ENCODE measurements around the gene DDX39A. TPM values are rescaled to one million over a fixed set of nuclear protein-coding genes. Genes with fewer than 3 reads are reported as not detected.
"Not testable (repeated sequence)": the region's sequence is repeated elsewhere in the genome, so short reads cannot be mapped to it uniquely, and the experiment has no call there.

DDX39A gene
- 26.2 TPM for total RNA-seq

- DNase-seq: peak; percentile 97
Measured at GRCh38 chr19:14419106-14419813, at the start of gene DDX39A. Gene DDX39A, minus strand, starts transcription at chr19:14419341. Its CDS starts 6,121 bp downstream, at chr19:14413220.

- no peak for DNase-seq
Measured at GRCh38 chr19:14467816-14468215, 48.7 kb upstream of the DDX39A start.

GRCh38 chr19:14467391-14467790 lies 48.2 kb upstream of the DDX39A start:
- no peak for DNase-seq

DNA sequence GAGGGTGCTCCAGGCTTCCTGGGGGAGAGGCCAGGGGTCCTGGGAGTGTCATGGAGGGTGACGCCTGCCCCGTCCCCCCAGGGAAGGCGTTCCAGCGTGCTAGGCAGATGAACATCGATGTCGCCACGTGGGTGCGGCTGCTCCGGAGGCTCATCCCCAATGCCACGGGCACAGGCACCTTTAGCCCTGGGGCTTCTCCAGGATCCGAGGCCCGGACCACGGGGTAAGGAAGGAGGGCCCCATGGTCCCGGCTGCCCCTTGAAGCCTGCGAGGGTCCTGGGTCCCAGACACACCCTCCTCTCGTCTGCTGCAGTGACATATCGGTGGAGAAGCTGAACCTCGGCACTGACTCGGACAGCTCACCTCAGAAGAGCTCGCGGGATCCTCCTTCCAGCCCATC lies 44.6 kb upstream of the DDX39A start:
- DNase-seq: no peak

DNA sequence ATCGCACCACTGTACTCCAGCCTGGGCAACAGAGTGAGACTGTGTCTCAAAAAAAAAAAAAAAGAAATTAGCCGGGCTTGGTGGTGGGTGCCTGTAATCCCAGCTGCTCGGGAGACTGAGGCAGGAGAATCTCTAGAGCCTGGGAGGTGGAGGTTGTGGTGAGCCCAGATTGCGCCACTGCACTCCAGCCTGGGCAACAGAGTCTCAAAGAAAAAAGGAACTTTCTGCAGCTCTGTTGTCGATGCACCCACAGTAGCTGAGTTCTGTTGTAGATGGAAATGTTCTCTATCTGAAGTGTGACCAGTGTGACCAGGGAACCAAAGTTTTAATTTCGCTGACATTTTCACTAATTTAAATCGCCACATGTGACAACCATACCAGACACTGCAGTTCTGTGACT lies 43.3 kb upstream of the DDX39A start:
- DNase-seq: not testable (repeated sequence)

DNA sequence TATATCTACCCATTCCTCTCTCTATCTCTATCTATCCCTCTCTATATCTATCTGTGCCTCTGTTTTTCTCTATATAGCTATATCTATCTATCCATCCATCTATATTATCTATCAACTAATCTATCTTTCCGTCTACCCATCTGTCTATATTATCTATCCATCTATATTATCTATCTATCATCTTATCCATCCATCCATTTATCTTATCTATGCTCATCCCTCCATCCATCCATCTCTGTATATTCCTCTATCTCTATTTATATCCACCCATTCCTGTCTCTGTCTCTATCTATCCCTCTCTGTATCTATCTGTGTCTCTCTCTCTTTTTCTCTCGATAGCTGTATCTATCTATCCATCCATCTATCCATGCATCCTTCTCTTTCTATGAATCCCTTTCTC lies 41.8 kb upstream of the DDX39A start:
- no peak for DNase-seq

DNA sequence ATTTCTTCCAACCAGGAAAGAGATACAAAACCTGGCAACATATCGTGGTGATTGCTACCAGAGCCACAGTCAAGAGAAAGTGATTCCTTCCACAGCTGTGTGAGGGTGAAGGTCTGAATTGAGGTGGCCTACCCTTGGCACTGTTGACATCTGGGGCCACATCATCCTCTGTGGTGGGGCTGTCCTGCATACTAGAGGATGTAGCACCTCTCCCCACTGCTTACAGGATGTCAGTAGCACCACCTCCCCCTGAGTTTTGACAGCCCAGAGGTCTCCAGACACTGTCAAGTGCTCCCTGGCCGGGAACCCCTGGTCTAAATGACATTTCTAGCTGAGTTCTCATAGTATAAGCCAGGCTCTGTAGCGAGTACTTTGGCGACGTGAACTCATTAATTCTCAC lies 40.6 kb upstream of the DDX39A start:
- no peak for DNase-seq

DNA sequence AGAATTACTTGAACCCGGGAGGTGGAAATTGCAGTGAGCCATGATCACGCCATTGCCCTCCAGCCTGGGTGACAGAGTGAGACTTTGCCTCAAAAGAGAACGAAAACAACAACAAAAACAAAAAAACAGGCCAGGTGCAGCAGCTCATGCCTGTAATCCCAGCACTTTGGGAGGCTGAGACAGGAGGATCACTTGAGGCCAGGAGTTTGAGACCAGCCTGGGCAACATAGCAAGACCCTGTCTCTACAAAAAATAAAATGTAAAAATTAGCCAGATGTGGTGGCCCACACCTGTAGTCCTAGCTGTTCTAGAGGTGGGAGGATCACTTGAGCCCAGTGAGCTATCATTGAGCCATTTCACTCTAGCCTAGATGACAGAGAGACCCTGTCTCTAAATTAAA lies 33.2 kb upstream of the DDX39A start:
- not testable (repeated sequence) for DNase-seq

DNA sequence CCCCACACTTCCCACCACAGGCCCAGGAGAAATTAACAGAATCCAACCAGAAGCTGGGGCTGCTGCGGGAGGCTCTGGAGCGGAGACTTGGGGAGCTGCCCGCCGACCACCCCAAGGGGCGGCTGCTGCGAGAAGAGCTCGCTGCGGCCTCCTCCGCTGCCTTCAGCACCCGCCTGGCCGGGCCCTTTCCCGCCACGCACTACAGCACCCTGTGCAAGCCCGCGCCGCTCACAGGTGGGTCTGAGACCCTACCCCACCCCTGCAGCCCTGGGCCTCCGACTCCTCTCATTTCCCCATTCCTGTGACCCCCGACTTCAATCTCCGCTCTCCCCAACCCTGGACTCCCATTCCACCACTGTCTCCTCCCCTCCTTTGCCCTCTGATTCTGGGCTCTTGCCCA lies 31.7 kb upstream of the DDX39A start:
- no peak for DNase-seq

DNA sequence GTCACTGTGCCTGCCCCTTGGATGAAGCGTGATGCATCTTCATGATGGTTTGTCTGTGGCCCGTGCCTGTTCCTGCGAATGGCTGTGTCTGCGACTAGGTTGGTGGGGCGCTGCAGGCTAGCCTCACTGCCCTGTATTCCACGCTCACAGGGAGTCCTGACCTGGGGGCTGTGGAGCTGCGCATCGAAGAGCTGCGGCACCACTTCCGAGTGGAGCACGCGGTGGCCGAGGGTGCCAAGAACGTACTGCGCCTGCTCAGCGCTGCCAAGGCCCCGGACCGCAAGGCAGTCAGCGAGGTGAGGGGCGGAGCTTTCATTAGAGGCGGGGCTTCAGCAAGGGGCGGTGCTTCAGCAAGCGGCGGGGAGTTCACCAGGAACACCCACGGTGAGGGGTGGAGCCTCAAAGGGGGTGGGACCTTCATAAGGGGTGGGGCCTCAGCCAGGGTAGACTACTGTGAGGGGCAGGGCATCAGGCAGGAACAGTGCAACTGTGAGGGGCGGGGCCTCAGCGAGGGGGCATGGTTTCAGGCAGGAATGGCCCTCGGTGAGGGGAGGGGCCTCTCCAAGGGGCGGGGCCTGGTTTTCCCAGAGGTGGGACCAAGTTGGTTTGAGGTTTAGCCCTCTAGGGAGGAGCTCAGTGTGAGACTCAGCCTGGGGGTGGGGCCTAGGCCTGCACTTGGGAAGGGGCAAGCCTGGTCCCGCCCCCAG lies 31.2 kb upstream of the DDX39A start:
- DNase-seq: no peak

DNA sequence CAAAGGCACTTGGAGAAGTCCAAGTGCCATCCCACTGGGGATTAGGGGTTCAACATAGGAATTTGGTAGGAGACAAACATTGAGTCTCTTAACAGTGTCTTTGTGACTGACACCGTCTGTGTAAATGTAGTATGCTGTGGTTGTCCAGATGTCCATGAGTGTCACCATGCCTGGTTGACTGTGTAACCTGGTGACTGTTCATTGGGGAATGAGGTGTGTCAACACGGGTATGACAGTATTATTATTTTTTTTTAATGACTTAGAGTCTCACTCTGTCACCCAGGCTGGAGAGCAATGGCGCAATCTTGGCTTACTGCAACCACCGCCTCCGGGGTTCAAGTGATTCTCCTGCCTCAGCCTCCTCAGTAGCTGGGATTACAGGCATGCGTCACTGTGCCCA lies 30.2 kb upstream of the DDX39A start:
- DNase-seq: no peak

DNA sequence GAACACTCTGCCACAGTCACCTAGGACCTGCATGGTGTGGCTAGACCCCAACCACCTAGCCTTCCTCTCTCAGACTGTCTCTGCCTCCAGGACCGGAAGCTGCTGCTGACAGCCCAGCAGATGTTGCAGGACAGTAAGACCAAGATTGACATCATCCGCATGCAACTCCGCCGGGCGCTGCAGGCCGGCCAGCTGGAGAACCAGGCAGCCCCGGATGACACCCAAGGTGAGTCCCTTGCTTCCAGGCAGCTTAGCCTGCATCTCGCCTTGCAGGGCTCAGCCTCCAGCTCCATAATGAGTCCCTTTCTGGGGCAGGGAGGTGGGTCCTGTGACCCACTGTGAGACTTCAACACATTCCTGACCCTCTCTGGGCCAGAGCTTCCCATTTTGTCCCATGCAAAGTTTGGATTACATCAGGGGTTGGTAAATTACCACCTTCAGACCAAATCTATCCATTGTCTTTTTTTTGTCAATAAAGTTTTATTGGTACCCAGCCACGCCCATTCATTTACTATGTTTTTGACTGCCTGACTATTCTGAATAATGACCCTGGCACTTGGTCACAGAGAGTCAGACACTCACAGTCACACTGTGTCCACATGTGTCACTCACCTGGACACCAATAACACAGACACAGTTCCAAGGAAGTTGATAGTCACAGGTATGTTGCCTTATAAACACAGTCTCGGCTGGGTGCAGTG lies 27.3 kb upstream of the DDX39A start:
- no peak for DNase-seq

GRCh38 chr19:14443632-14444216 lies 24.6 kb upstream of the DDX39A start:
- no peak for DNase-seq

GRCh38 chr19:14442891-14443631 lies 23.9 kb upstream of the DDX39A start:
- DNase-seq: no peak

GRCh38 chr19:14441041-14441938 lies 22.1 kb upstream of the DDX39A start:
- no peak for DNase-seq

GRCh38 chr19:14440049-14440448 lies 20.9 kb upstream of the DDX39A start:
- DNase-seq: no peak

GRCh38 chr19:14439014-14439413 lies 19.9 kb upstream of the DDX39A start:
- no peak for DNase-seq

DNA sequence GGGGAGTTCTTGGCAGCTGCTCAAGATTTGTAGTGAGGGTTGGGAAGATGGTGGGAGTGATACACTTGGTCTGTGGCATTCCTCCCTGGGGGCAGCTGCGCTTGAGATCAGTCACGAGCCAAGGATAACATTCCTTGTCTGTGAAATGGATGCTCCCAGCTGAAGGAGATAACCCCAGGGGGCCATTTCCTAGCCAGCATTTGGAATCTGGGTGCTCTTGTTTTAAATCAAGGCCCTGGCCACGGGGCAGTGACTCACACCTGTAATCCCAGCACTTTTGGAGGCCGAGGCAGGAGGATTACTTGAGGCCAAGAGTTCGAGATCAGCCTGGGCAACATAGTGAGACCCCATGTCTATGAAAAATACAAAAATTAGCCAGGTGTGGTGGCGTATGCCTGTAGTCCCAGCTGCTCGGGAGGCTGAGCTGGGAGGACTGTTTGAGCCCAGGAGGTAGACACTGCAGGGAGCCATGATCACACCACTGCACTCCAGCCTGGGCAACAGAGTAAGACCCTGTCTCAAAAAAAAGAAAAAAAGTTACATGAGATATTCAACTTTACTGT lies 18.5 kb upstream of the DDX39A start:
- DNase-seq: no peak

DNA sequence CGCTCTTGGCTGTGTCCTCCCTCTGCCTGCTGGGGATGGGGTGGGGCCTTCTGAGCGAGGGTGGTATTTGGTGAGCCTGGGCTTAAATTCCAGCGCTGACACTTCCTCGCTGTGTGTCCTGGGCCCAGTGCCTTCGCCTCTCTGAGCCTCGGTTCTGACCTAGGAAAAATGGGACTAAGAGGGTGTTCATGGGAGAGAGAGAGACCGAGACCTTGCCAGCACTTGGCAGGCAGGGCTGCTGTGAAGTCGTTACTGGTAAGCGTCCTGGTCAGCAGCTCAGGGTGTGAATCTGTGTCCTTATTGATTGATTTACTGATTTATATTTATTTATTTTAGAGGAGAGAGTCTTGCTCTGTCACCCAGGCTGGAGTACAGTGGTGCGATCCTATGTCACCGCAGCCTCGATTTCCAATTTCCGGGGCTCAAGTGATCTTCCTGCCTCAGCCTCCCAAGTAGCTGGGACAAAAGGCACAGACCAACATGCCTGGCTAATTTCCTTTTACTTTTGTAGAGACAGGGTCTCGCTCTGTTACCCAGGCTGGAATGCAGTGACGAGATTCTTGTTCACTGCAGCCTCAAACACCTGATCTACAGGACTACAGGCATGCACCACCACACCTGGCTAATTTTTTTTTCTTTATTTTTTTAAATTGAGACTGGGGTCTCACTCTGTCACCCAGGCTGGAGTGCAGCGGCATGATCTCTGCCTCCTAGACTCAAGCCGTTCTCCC lies 16.3 kb upstream of the DDX39A start:
- no peak for DNase-seq
